ENCODE data around the gene OR2A12.

DNA sequence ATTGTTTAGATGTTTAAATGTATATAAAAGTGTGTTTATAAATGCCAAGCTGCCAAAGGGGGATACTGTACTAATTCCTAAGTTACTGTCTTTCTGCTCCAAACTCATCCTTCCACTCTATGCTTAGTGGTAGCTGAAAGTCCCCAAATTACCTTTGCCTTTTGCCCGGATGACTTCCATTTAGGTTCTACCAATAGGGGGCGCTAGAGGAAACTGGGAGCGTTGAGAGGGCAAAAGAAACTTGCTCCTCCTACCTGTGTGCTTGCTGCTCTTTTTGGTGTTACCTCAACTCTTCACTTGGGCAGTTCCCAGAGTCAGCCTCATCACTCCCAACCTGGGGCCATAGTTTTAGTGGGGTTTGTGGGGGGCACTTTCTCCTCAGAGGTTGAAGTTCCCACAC lies 22.4 kb upstream of the OR2A12 start:
- TF ChIP-seq, protein P1, sequence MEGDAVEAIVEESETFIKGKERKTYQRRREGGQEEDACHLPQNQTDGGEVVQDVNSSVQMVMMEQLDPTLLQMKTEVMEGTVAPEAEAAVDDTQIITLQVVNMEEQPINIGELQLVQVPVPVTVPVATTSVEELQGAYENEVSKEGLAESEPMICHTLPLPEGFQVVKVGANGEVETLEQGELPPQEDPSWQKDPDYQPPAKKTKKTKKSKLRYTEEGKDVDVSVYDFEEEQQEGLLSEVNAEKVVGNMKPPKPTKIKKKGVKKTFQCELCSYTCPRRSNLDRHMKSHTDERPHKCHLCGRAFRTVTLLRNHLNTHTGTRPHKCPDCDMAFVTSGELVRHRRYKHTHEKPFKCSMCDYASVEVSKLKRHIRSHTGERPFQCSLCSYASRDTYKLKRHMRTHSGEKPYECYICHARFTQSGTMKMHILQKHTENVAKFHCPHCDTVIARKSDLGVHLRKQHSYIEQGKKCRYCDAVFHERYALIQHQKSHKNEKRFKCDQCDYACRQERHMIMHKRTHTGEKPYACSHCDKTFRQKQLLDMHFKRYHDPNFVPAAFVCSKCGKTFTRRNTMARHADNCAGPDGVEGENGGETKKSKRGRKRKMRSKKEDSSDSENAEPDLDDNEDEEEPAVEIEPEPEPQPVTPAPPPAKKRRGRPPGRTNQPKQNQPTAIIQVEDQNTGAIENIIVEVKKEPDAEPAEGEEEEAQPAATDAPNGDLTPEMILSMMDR (IDR thresholded peaks at IDR 0.05) = no peak
- TF ChIP-seq POLR2A (IDR thresholded peaks at IDR 0.05) = no peak
